GM19452 (cell line): ENCODE results near the gene TBC1D7.

Source experiments
- ATAC-seq: cut with Tn5 transposase; IDR thresholded peaks from one replicate; pipeline ENCODE4 v1.9.1; 2021; ENCODE audit not compliant: unreplicated experiment

TBC1D7 gene

DNA sequence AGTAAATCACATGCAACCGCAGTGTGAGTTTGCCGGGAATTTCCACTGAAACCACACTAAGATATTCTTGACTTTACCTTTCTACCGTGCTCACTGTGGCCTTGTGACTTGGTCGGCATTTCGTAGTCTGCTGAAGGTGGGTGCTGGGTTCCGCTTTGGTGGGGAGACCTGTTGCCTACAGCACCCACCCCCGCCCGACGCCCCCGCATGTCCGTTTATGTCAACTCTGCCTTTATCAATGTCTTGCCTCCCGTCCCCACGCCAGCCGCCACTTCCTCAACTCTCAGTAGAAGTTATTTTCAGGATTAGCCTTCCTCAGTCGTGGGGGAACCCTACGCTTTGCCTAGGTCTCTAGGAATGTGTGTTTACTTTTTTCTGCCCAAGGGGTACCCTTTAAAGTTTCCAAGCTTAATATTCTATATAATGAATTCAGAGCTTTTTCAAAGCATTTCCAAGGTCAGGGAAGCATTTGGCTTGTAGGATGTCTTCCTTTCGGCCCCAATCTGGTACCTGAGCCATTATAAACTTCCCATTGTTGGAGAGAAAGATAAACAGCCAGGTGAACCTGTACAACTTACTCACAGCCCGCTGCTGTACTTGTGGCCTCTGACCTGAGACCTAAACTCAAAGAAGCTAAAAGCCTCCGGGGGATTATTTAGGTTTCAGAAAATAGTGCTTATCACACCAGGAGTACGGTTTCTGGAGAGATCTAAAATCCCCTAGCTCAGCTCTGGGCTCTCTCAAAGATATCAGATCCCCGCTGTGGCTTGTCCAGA lies 54.2 kb downstream of the TBC1D7 start:
- ATAC-seq: no peak

DNA sequence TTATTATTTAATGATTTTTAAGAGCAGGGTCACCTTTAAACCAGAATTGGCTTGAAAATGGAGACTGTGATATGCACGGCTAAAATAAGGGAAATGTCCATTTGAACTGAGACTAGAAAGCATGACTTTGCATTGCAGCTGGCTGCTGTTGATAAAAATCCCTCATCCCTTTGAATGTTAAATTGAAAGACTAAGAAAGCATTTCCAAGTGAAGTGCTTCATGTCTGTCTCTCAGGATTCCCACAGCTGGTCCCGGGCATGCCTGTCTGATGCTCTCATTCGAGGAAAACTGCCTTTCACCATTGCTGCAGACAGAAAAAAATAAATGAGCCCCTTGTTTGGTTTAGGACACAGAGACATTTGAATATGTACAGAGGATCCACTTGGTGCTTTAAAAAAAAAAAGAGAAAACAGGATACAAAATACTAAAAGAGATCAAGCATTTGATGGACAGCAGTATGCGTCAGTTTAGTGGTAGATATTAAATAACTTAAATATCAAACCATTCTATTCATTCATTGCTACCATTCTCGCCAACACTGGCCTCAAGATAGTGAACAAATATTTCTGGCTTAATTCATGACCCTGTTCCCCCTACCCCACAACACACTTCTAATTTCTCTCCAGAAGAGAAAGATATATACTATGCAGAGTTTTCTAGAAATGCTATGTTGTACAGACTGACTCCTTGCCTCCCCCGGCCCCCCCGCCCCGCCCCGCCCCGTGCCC lies 55.0 kb downstream of the TBC1D7 start:
- no peak for ATAC-seq

DNA sequence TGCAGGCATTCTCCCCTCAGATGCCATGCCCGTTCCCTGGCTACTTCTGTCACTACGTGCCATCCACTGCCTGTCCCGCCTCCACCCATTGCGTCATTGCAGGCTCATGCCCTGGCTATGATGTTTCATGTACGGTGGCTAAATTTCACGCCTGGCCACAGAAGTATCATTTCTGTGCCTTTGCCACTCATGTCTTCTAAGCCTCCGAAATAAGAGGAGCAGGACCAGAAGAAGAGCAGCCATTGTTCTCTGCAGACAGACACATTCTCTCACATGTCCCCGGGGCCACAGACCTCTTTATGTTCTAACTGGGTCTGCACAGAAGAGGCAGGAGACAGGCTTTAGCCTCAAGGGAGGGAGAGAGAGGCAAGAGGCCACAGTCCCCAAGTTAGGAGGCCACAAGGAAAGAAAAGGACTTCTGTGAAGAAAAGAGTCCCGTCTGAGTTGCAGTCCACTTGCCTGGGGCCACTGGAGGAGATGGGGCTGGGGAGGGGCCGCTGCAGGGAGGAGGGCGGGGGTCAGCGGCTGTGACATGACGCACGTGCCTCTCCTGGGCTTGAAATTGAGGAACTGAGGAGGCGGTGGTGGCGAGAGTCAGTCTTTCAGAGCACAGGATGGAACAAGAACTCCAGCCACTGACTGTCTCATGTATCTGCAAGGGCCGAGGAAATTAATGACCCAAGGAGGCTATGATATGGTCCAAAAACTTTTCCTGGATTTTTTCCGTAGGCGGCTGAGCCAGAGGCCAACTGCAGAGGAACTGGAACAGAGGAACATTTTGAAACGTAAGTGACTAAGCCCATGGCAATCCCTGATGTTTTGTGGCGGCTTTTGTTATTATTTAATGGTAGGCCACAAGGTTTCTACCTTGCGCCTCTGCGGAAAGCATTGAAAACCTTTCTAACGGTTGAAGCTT lies 55.9 kb downstream of the TBC1D7 start:
- ATAC-seq: peak; percentile 68

DNA sequence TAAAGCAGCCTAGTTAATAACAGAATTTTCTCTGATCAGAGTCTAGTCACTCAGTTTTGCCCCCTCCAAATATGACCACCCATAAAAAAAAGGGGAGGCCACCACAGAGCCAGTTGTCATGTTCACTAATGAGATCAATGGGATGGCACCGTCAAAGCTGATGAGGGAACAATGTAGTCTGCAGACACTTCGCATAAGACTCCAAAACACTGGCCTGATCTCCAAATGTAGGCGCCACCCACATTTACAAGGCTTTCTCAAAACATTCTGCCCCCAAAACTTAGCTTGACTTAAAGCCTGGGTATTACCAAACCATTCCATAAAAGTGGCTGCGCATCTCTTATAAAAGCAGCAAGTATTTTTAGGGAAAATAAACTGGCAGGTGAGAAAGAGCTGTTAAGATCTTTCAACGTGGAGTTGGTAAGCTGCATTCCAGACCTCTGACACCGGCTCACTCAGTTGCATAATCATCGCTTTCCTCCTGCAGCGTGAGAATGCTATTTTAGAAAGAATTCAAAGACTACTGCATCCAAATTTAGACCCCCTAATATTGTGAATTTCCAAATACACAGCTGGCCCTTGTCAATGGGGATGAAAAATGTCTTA lies 59.3 kb downstream of the TBC1D7 start:
- ATAC-seq: no peak

DNA sequence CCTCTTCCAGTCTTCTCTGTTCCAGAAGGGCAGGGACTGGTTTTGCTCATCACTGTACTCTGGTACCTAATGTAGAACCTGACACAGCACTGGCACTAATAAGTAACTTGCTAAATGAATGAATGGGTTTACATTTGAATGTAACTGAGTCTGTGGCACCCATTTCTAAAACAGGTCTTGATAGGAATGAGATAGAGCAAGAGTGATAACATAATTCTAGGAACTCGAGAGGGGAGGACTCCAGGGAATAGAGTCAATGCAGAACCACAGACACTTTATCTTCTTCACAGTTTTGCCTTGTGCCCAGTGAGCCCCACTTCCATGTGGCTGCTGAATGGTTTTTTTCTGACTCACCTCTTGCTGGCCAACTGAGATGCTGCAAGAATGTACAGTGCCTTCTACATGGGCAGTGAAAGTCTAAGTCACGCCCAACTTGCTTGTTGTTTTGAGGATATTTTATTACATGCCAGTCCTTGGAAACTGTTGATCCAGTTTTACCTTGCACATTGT lies 61.1 kb downstream of the TBC1D7 start:
- no peak for ATAC-seq

DNA sequence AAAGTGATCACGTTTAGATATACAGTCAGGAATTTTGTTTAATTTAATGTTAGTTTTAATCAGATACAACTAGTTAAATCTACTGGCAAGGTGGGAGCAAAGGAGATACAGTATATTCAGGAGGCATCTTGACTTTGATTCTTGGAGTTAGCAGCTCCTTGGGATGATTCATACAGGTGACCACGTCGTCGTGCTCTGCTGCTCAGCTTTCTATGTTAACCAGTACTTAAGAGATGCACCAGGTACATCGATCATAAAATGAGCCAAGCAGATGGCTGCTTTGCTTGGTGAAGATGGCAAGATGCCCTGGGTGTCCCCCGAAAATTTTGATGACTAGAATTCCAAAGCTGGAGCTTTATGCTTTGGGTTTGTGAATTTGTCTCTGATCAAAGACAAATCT lies 64.7 kb downstream of the TBC1D7 start:
- no peak for ATAC-seq

DNA sequence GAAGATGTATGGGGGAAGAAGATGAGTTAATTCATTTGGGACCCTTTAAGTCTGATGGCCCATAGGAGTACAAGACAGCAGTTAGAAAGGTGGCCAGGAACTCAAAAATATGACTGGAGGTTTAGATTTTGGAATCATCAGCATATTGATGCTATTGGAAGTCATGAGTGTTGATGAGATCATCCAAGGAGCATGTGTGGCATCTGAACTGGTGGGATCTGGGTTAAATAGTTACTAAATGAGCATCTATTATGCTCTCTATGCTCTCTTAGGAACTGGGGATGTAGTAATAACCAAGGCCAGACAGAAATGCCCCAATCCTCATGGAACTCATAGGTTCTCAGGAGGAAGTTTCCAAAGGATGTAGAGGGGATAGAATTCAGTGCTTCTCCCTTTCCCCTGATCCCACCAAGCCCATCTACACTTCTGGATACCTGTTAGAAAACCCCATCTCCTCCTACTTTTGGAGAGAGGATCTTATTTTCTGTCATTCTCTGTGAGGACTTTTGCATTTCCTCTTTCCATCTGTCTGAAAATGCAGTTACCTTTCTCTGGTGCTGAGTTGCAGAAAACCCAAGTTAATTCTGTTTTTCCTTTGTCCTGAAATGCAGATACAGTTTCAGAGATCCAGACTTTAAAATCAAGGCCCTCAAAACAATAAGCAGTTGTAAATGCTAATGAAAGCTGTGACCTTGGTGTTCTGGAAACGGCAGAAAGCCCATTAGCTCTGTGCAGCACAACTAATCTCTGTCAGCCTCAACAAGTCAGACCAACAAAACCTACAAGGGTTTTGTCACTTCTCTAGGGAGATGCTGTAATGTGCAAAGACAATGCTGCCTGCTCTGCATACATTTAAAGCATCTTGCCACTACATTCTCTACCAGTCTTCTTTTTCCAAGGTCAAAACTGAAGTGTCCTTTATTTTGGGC lies 65.8 kb downstream of the TBC1D7 start:
- ATAC-seq: no peak

DNA sequence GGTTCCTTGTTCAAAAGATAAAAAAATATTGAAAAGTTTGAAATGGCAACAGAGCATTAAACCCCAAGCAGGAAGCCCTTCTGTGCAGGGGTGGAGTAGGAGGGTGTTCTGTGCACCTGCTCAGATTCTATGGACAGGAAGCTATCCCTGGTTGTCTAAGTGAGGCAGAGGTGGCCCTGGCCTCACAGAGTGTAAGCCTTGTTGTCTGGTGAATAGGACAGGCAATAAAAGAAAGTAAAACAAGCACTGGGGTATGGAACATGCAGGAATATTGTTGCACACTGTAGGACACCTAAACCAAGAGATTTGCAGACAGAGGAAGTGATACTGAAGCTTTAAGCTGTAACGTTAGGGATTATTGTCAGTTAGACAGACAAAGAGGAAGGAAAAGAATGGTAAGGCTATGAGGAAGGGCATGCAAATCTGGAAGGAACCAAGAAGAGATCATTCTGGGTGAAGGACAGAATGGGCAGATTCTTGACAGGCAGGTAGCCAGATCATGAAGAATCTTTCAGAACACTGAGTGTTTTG lies 66.8 kb downstream of the TBC1D7 start:
- peak; percentile 58 for ATAC-seq

DNA sequence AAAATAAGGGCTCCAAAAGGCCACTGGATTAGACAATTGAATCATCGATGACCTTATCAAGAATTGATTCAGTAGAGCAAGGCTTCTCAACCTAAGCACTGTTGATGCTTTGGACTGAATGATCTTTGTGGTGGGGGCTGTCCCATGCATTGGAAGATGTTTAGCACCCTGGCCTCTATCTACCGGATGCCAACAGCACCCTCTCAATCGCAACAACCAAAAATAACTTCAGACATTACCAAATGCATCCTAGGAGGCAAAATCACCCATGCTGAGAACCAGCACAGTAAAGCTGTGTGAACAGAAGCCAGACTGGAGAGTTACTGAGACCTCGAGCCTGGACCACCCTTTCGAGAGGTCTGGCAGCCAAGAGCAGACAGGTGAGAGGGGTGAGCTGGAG lies 67.5 kb downstream of the TBC1D7 start:
- no peak for ATAC-seq

DNA sequence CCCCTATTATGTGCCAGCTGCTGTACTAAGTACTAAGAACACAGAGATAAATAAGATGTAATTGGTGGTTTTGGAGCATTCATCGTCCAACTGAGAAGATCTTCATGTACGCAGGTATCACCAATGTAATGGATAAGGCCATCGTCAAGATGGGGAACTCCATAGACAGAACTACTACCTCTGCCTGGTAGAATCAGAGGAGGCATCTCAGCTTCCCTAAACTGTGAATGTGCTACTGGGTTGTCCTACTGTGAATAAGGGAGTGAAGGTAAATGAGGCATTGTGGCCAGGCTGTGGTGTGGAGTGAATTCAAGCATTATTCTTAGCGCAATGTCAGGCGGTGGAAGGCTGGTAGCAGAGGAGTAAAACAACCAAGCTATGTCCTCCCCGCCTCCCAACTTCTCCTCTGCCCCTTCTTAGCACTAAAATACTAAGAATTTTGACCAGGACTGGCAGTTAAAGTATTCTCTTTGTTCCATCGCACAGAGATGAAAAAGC lies 68.2 kb downstream of the TBC1D7 start:
- ATAC-seq: no peak

DNA sequence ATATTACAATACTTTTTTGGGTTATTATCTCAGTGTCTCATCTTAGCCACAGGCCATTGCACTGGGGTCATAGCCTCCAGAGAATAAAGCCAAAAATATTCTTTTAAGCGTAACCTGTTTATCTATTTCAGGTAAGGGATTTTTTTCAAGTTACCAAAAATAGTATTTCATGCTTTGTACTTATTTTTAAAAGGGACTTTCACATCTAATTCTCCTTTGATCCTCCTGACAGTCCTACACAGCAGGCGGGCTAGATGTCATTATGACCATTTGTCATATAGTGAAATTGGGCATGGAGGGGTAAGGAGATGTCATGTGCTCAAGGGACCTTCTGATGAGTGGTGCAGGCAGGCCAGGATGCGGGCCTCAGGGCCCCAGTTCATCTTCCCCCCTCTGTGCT lies 68.9 kb downstream of the TBC1D7 start:
- no peak for ATAC-seq

DNA sequence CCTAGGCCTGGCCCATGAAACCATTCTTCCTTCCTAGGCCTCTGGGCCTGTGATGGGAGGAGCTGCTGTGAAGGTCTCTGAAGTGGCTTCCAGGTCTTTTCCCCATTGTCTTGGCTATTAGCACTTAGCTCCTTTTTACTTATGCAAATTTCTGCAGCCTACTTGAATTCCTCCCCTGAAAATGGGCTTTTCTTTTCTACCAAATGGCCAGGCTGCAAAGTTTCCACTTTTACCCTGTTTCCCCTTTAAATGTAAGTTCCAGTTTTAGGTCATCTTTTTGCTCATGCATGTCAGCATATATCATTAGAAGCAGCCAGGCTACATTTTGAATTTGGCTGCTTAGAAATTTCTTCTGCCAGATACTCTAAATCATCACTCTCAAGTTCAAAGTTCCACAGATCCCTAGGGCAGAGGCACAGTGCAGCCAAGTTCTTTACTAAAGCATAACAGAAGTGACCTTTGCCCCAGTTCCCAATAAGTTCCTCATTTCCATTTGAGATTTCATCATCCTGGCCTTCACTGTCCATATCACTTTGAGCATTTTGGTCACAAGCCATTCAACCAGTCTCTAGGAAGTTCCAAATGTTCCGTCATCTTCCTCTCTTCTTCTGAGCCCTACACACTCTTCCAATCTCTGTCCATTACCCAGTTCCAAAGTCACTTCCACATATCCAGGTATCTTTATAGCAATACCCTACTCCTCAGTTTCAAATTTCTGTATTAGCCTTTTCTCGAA lies 71.9 kb downstream of the TBC1D7 start:
- ATAC-seq: no peak
